Panc1 (cell line): Measurements from ENCODE around the gene HNRNPC. TPM values are rescaled to one million over a fixed set of nuclear protein-coding genes. Genes with fewer than 3 reads are reported as not detected.

ENCODE experiments used
- ATAC-seq: fragments of 200-7000 bp; cut with Tn5 transposase; 2 replicates; pipeline ENCODE4 v1.9.1; 2020; ENCODE audit warnings: mild to moderate bottlenecking, moderate library complexity
- BruUV-seq: library from RNA; stranded (reverse); fragments of 400-500 nt; replicated peaks from 2 replicates; lab custom pipeline; 2021; lab: Mats Ljungman, UMichigan
- CTCF ChIA-PET: fragments of 300-600 bp; sonication (Branson Sonifier 250); formaldehyde crosslinking; loops from one replicate; lab custom pipeline; 2022; ENCODE audit warnings: antibody characterized with exemption; lab: Charles Lee
- POLR2A ChIA-PET: fragments of 300-600 bp; sonication (Branson Sonifier 250); formaldehyde crosslinking; loops from one replicate; lab custom pipeline; 2022; ENCODE audit warnings: antibody characterized with exemption; lab: Charles Lee
- DNase-seq: peaks from one replicate; pipeline ENCODE4 v3.0.0-alpha.2; 2010; ENCODE audit warnings: low read depth, low spot score
- H3K27ac ChIP-seq: 2 replicates; pipeline ENCODE4 v1.5.1; 2011; ENCODE audit warnings: mild to moderate bottlenecking, low read length, inconsistent platforms
- H3K27me3 ChIP-seq: fragments of 200-500 bp; sonication (Bioruptor generic); 2 replicates; pipeline ENCODE4 v1.6.0; 2014; ENCODE audit warnings: low read length, inconsistent platforms; ENCODE audit not compliant: control insufficient read depth, insufficient read depth
- H3K36me3 ChIP-seq: fragments of 200-500 bp; sonication (Bioruptor generic); 2 replicates; pipeline ENCODE4 v1.5.1; 2014; ENCODE audit warnings: inconsistent platforms, mild to moderate bottlenecking, low read length, moderate library complexity; ENCODE audit not compliant: control insufficient read depth, insufficient read depth
- H3K4me1 ChIP-seq: 2 replicates; pipeline ENCODE4 v1.5.1; 2011; ENCODE audit warnings: inconsistent platforms, mild to moderate bottlenecking, low read length, moderate library complexity; ENCODE audit not compliant: control insufficient read depth, insufficient read depth
- H3K4me3 ChIP-seq, 2 experiments: 2 replicates each; pipeline ENCODE4 v1.5.1; 2011 to 2012; ENCODE audit warnings: low read depth in 2 of 2, low read length in 2 of 2, mild to moderate bottlenecking in 2 of 2, inconsistent platforms in 1 of 2, moderate library complexity in 1 of 2
- H3K9me3 ChIP-seq: fragments of 200-500 bp; sonication (Bioruptor generic); 2 replicates; pipeline ENCODE4 v1.5.1; 2014; ENCODE audit warnings: low read depth, mild to moderate bottlenecking, inconsistent platforms, low read length, moderate library complexity; ENCODE audit not compliant: control insufficient read depth, insufficient read depth
- CTCF ChIP-seq: fragments of 450-650 bp; IDR thresholded peaks from 2 replicates; pipeline ENCODE4 v1.5.1; 2017; ENCODE audit warnings: mild to moderate bottlenecking
- POLR2AphosphoS5 ChIP-seq: IDR thresholded peaks from 2 replicates; pipeline ENCODE4 v1.6.1; 2012; ENCODE audit warnings: mild to moderate bottlenecking, low read depth, low read length, moderate library complexity
- REST ChIP-seq, 2 experiments: IDR thresholded peaks; 2 replicates each; pipeline ENCODE4 v1.6.1; 2011 to 2012; ENCODE audit warnings: low read depth in 2 of 2, control low read depth in 1 of 2, low read length in 1 of 2, mild to moderate bottlenecking in 1 of 2, moderate library complexity in 1 of 2; ENCODE audit not compliant: insufficient read depth in 1 of 2
- SIN3A ChIP-seq: IDR thresholded peaks from 2 replicates; pipeline ENCODE4 v1.6.1; 2012; ENCODE audit warnings: low read depth, mild to moderate bottlenecking, low read length, moderate library complexity, borderline replicate concordance; ENCODE audit not compliant: insufficient read depth
- TCF7L2 ChIP-seq: IDR thresholded peaks from 2 replicates; pipeline ENCODE4 v1.6.1; 2011; ENCODE audit warnings: mild to moderate bottlenecking, low read depth, low read length, inconsistent platforms
- in situ Hi-C: cut with HindIII; loops from 2 replicates; pipeline ENCODE4 v1.10.0; 2016; ENCODE audit warnings: low sequenced_read_pairs, low pct_unique_long_range_greater_than_20kb
- intact Hi-C: fragments of 100-400 bp; cut with micrococcal nuclease; formaldehyde crosslinking; loops from one replicate; pipeline ENCODE4 v1.10.0; 2022; ENCODE audit not compliant: unreplicated experiment
- total RNA-seq: library from RNA; stranded (reverse); gene quantifications from one replicate; pipeline ENCODE4 v1.2.1, GENCODE V29; 2021; ENCODE audit not compliant: unreplicated experiment

Gene HNRNPC
- total RNA-seq, 1 experiment from 2014 or later: 537 TPM

- ATAC-seq (no peak), DNase-seq (no peak)
- CTCF ChIA-PET: no interaction called here
- Histone ChIP-seq H3K27me3 (no peaks in the 10 kb centered on the region), H3K4me3 (no peak overlapping the region), H3K36me3 (peaks cover 68% of the 10 kb centered on the region), H3K4me1 (peaks cover 3% of the 10 kb centered on the region), H3K9me3 (no peaks in the 10 kb centered on the region), H3K27ac (no peak overlapping the region)
- in situ Hi-C loops (no loop called here), intact Hi-C loops (no loop called here)
- POLR2A ChIA-PET: no interaction called here
- no peak for TF ChIP-seq SIN3A
- TF ChIP-seq TCF7L2: no peak
- no peak for TF ChIP-seq POLR2AphosphoS5
- TF ChIP-seq CTCF: no peak
- BruUV-seq: no TSS peak
These were observed 57.7 kb downstream of the HNRNPC start for GRCh38 chr14:21211509-21211908.

- in situ Hi-C loops (no loop called here), intact Hi-C loops (no loop called here)
- no peaks in the 10 kb centered on the region for H3K27me3 ChIP-seq
- H3K4me3 ChIP-seq: no peak overlapping the region
- ATAC-seq (no peak), DNase-seq (no peak)
- CTCF ChIA-PET: no interaction called here
- TF ChIP-seq POLR2AphosphoS5 (no peak), CTCF (no peak), TCF7L2 (no peak), REST (IDR thresholded peaks at IDR 0.05; ENCODE audit: insufficient read depth in 1 of 2, low read depth in 2 of 2, low read length in 1 of 2) (no peak), SIN3A (no peak)
- POLR2A ChIA-PET: no interaction called here
- no peaks in the 10 kb centered on the region for H3K9me3 ChIP-seq
- H3K27ac ChIP-seq: no peak overlapping the region
- peaks cover 69% of the 10 kb centered on the region for H3K36me3 ChIP-seq
- peaks cover 5% of the 10 kb centered on the region for H3K4me1 ChIP-seq
- BruUV-seq: no TSS peak
These were observed 59.2 kb downstream of the HNRNPC start for GRCh38 chr14:21210023-21210422.

GRCh38 chr14:21209185-21209584 lies 60.1 kb downstream of the HNRNPC start:
- H3K36me3 ChIP-seq: peaks cover 63% of the 10 kb centered on the region
- in situ Hi-C loops: no loop called here
- no peaks in the 10 kb centered on the region for H3K27me3 ChIP-seq
- no TSS peak for BruUV-seq
- no peak for DNase-seq
- H3K27ac ChIP-seq: no peak overlapping the region
- ChIA-PET CTCF (no interaction called here), POLR2A (no interaction called here)
- peaks cover 6% of the 10 kb centered on the region for H3K4me1 ChIP-seq
- H3K4me3 ChIP-seq: no peak overlapping the region
- TF ChIP-seq TCF7L2 (no peak), CTCF (no peak), SIN3A (no peak), REST (IDR thresholded peaks at IDR 0.05; ENCODE audit: insufficient read depth in 1 of 2, low read depth in 2 of 2, low read length in 1 of 2) (no peak), POLR2AphosphoS5 (no peak)
- intact Hi-C loops: no loop called here
- ATAC-seq: no peak
- no peaks in the 10 kb centered on the region for H3K9me3 ChIP-seq
